Tibial nerve (tissue), 4 donors: Measurements from ENCODE around the gene NPB. TPM values are rescaled to one million over a fixed set of nuclear protein-coding genes. Genes with fewer than 3 reads are reported as not detected.

ENCODE experiments used
- DNase-seq, 2 donors: peaks; one replicate each; pipeline ENCODE4 v3.0.0-alpha.2; 2019; ENCODE audit warnings: low spot score in 2 of 2
- H3K27ac ChIP-seq, 4 donors: fragments of 200-600 bp; sonication (generic) in 3 of 4; one replicate each; pipeline ENCODE4 v1.5.1; 2017 to 2019; ENCODE audit warnings: mild to moderate bottlenecking in 1 of 4
- H3K27me3 ChIP-seq, 2 donors: fragments of 200-600 bp; sonication (generic) in 1 of 2; one replicate each; pipeline versions ENCODE4 v1.5.1 to v1.6.0; 2017 to 2019
- H3K36me3 ChIP-seq, 3 donors: fragments of 200-600 bp; sonication (generic); one replicate each; pipeline ENCODE4 v1.5.1; 2018 to 2019
- H3K4me1 ChIP-seq, 4 donors: fragments of 200-600 bp; sonication (generic) in 3 of 4; one replicate each; pipeline ENCODE4 v1.5.1; 2017 to 2019
- H3K4me3 ChIP-seq, 4 donors: fragments of 200-600 bp; sonication (generic) in 3 of 4; one replicate each; pipeline ENCODE4 v1.5.1; 2017 to 2019; ENCODE audit warnings: mild to moderate bottlenecking in 1 of 4, moderate library complexity in 1 of 4
- H3K9me3 ChIP-seq, 4 donors: fragments of 200-600 bp; sonication (generic) in 3 of 4; one replicate each; pipeline ENCODE4 v1.5.1; 2017 to 2019
- EP300 ChIP-seq, 2 donors: sonication (generic); formaldehyde crosslinking; IDR thresholded peaks; one replicate each; pipeline ENCODE4 v1.6.1; 2017; ENCODE audit warnings: antibody characterized with exemption in 2 of 2, mild to moderate bottlenecking in 1 of 2
- POLR2A ChIP-seq, 2 donors: fragments of 450-650 bp; IDR thresholded peaks; one replicate each; pipeline ENCODE4 v1.6.1; 2017; ENCODE audit warnings: antibody characterized with exemption in 2 of 2, mild to moderate bottlenecking in 2 of 2, moderate library complexity in 2 of 2
- WGBS, 2 donors: methylation state at CpG; one replicate each; pipeline ENCODE4 v1.1.5; 2018; 5-methylcytosine and 5-hydroxymethylcytosine counted together
- total RNA-seq, 4 donors: library from RNA; depleted of rRNA; stranded (reverse); fragments of >200 nt; gene quantifications; one replicate each; pipeline ENCODE4 v1.1.0, GENCODE V29; 2016
- TF ChIP-seq, protein P1 (sequence below), 5 experiments: fragments of 200-600 bp in 3 of 5; fragments of 450-650 bp in 2 of 5; sonication (generic) in 3 of 5; IDR thresholded peaks; one replicate each; pipeline ENCODE4 v1.5.1; 2016 to 2019; ENCODE audit warnings: antibody characterized with exemption in 5 of 5, mild to moderate bottlenecking in 3 of 5, moderate library complexity in 2 of 5

Gene NPB
- total RNA-seq, 4 donors from 2014 or later, result 4.2 to 8.7 (median 5.4) TPM; not detected in 1

DNA sequence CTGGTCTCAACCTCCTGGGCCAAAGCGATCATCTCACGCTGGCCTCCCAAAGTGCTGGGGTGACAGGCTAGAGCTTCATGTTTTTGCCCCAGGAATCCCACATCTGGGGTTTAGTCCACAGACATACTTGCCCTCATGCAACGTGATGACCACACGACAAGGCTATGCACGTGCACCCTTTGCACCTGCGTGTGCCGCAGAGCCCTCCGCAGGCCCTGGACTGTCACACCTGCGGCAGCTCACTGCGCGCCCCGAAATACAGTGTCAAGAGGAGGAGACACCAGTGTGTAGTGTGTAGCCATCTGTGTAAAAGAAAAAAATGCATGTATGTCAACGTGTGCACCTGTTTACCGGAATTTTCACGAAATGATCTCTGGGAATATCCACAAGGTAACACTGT lies 48.5 kb downstream of the NPB start:
- Histone ChIP-seq H3K4me3 (no peak overlapping the region), H3K36me3 (no peaks in the 10 kb centered on the region), H3K4me1 (no peaks in the 10 kb centered on the region), H3K27me3 (peaks cover 0 to 39% of the 10 kb centered on the region in 2 donors), H3K27ac (no peak overlapping the region), H3K9me3 (no peaks in the 10 kb centered on the region)
- 84 to 88% methylated on average over 15 of the region's 15 CpGs for WGBS, 2 donors
- DNase-seq, result no peak
- TF ChIP-seq POLR2A (IDR thresholded peaks at IDR 0.05), result no peak
- TF ChIP-seq, protein P1, sequence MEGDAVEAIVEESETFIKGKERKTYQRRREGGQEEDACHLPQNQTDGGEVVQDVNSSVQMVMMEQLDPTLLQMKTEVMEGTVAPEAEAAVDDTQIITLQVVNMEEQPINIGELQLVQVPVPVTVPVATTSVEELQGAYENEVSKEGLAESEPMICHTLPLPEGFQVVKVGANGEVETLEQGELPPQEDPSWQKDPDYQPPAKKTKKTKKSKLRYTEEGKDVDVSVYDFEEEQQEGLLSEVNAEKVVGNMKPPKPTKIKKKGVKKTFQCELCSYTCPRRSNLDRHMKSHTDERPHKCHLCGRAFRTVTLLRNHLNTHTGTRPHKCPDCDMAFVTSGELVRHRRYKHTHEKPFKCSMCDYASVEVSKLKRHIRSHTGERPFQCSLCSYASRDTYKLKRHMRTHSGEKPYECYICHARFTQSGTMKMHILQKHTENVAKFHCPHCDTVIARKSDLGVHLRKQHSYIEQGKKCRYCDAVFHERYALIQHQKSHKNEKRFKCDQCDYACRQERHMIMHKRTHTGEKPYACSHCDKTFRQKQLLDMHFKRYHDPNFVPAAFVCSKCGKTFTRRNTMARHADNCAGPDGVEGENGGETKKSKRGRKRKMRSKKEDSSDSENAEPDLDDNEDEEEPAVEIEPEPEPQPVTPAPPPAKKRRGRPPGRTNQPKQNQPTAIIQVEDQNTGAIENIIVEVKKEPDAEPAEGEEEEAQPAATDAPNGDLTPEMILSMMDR (IDR thresholded peaks at IDR 0.05), result no peak
- TF ChIP-seq EP300 (IDR thresholded peaks at IDR 0.05), result no peak

DNA sequence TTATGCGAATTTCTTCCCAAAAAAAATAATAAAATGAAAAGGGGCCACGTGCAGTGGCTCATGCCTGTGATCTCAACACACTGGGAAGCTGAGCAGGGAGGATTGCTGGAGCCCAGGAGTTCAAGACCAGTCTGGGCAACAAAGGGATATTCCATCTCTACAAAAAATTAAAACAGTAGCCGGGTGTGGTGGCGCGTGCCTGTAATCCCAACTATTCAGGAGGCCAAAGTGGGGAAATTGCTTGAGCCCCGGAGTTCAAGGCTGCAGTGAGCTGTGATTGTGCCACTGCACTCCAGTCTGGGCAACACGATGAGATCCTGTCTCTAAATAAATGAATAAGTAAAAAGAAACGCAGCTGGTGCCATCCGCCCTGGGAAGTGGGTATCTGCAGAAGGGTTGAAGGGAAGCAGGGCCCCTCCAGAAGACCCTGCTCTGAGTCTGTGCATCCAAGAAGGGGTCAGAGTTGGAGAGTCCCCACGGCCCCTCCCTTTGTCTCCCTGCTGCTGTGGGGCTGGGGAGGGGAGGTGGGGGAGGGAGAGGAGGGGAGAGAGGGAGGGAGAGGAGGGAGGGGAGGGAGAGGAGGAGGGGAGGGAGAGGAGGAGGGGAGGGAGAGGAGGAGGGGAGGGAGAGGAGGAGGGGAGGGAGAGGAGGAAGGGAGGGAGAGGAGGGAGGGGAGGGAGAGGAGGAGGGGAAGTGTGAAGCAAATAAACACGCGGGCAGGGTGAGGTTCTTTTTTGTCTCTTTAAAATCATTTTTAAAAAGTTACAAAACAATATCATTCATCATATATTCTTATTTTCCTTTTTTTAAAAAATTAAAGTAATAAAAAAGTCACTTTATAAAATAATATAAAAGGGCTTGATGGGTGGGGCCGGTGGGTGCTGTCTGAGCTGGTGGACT lies 50.0 kb downstream of the NPB start:
- WGBS, 2 donors, result 43 to 47% methylated on average over 12 to 13 of the region's 13 CpGs
- TF ChIP-seq EP300 (IDR thresholded peaks at IDR 0.05) (no peak), POLR2A (IDR thresholded peaks at IDR 0.05) (no peak)
- TF ChIP-seq, protein P1 (IDR thresholded peaks at IDR 0.05), result no peak
- Histone ChIP-seq H3K4me1 (no peaks in the 10 kb centered on the region), H3K9me3 (no peaks in the 10 kb centered on the region), H3K27ac (no peak overlapping the region), H3K36me3 (no peaks in the 10 kb centered on the region), H3K4me3 (no peak overlapping the region), H3K27me3 (peaks cover 0 to 49% of the 10 kb centered on the region in 2 donors)
- DNase-seq, result no peak

Other genes starting within 250 kb of the NPB start
- not detected for gene PDE6G, start 245.7 kb upstream of the NPB start, total RNA-seq
- gene OXLD1, start 235.6 kb upstream of the NPB start, total RNA-seq, result 10 to 100 TPM; 31.4 to 38.1 (median 35.8) TPM
- gene CCDC137, start 235.5 kb upstream of the NPB start, total RNA-seq, result 10 to 100 TPM; 10.9 to 35.7 (median 14.4) TPM
- gene ARL16, start 218.4 kb upstream of the NPB start, total RNA-seq, result 10 to 100 TPM; 22.1 to 37.9 (median 34.3) TPM
- gene HGS, start 218.2 kb upstream of the NPB start, total RNA-seq, result 100 to 1,000 TPM in 2 of 4 donors, 10 to 100 TPM in 2; 75.2 to 166 (median 104) TPM
- gene MRPL12, start 198.9 kb upstream of the NPB start, total RNA-seq, result 10 to 100 TPM; 26.1 to 63.3 (median 35.8) TPM
- gene SLC25A10, start 190.0 kb upstream of the NPB start, total RNA-seq, result 10 to 100 TPM; 10.8 to 32.1 (median 22.6) TPM
- 10 to 100 TPM in 2 of 4 donors, 1 to 10 TPM in 2; 1.8 to 14.7 (median 8.1) TPM for gene GCGR, start 98.1 kb upstream of the NPB start, total RNA-seq
- gene MCRIP1, start 68.9 kb upstream of the NPB start, total RNA-seq, result 100 to 1,000 TPM in 1 of 4 donors, 10 to 100 TPM in 3; 78.7 to 105 (median 92.5) TPM
- gene PPP1R27, start 67.2 kb upstream of the NPB start, total RNA-seq, result 1 to 10 TPM in 1 of 4 donors, not detected in 3; 2.6 TPM
- 100 to 1,000 TPM; 385 to 594 (median 472) TPM for gene P4HB, start 41.7 kb upstream of the NPB start, total RNA-seq
- 100 to 1,000 TPM; 190 to 484 (median 237) TPM for gene ARHGDIA, start 30.9 kb upstream of the NPB start, total RNA-seq
- 10 to 100 TPM; 44.5 to 67.2 (median 63.5) TPM for gene ALYREF, start 10.7 kb upstream of the NPB start, total RNA-seq
- gene ANAPC11, start 10.5 kb upstream of the NPB start, total RNA-seq, result 100 to 1,000 TPM in 3 of 4 donors, 10 to 100 TPM in 1; 95.4 to 116 (median 106) TPM
- 10 to 100 TPM; 36.0 to 64.9 (median 46.6) TPM for gene PCYT2, start 9.2 kb downstream of the NPB start, total RNA-seq
- gene SIRT7, start 15.9 kb downstream of the NPB start, total RNA-seq, result 10 to 100 TPM; 22.3 to 42.2 (median 30.7) TPM
- gene MAFG, start 25.5 kb downstream of the NPB start, total RNA-seq, result 10 to 100 TPM; 17.9 to 25.5 (median 22.5) TPM
- 1 to 10 TPM; 6.3 to 9.9 (median 6.9) TPM for gene PYCR1, start 35.1 kb downstream of the NPB start, total RNA-seq
- not detected for gene MYADML2, start 45.0 kb downstream of the NPB start, total RNA-seq
- gene NOTUM, start 58.9 kb downstream of the NPB start, total RNA-seq, result not detected
- gene ASPSCR1, start 75.4 kb downstream of the NPB start, total RNA-seq, result 10 to 100 TPM; 32.9 to 82.8 (median 55.6) TPM
- 100 to 1,000 TPM in 1 of 4 donors, 10 to 100 TPM in 3; 69.9 to 143 (median 78.0) TPM for gene CENPX, start 120.6 kb downstream of the NPB start, total RNA-seq
- 10 to 100 TPM; 13.1 to 25.8 (median 15.3) TPM for gene LRRC45, start 121.1 kb downstream of the NPB start, total RNA-seq
- 10 to 100 TPM in 1 of 4 donors, 1 to 10 TPM in 3; 2.4 to 14.7 (median 5.4) TPM for gene RAC3, start 129.4 kb downstream of the NPB start, total RNA-seq
- 100 to 1,000 TPM; 236 to 347 (median 269) TPM for gene DCXR, start 135.5 kb downstream of the NPB start, total RNA-seq
- 10 to 100 TPM; 43.5 to 70.2 (median 64.4) TPM for gene RFNG, start 149.6 kb downstream of the NPB start, total RNA-seq
- 100 to 1,000 TPM in 2 of 4 donors, 10 to 100 TPM in 2; 74.9 to 134 (median 92.9) TPM for gene GPS1, start 149.7 kb downstream of the NPB start, total RNA-seq
- 100 to 1,000 TPM in 2 of 4 donors, 10 to 100 TPM in 2; 85.2 to 179 (median 106) TPM for gene DUS1L, start 163.6 kb downstream of the NPB start, total RNA-seq
- gene FASN, start 196.0 kb downstream of the NPB start, total RNA-seq, result 100 to 1,000 TPM; 129 to 319 (median 160) TPM